ENCODE measurements around the gene ANKRD12. TPM values are rescaled to one million over a fixed set of nuclear protein-coding genes. Genes with fewer than 3 reads are reported as not detected.

ANKRD12 gene
- total and polyA plus RNA-seq, 2 donors (not counting 1 experiment from before 2014, with no cell fraction given): 13.0 to 53.3 TPM

GRCh38 chr18:9135912-9136314 is 668 bp upstream of the ANKRD12 start:
- no peaks in the 10 kb centered on the region for H3K9me3 ChIP-seq (ENCODE audit: control insufficient read depth, insufficient read depth, low read depth, low read length)
- H3K4me2 ChIP-seq (ENCODE audit: extremely low read depth, insufficient read depth, low read length): peak overlapping the region; percentile 95
- H3K27ac ChIP-seq (ENCODE audit: insufficient read depth, low read length): peak overlapping the region; percentile 99
- H3K4me3 ChIP-seq (replicated peaks in 1 of 4; ENCODE audit: control extremely low read depth in 1 of 4, insufficient read depth in 1 of 4, low read depth in 3 of 4, low read length in 4 of 4): peak overlapping the region; percentile 47 to 82 (median 72)
- peaks cover 36% of the 10 kb centered on the region for H3K79me2 ChIP-seq (ENCODE audit: control insufficient read depth, insufficient read depth, low read length)
- no peak for DNase-seq (ENCODE audit: low read depth in 2 of 2)
- H3K4me1 ChIP-seq (ENCODE audit: control insufficient read depth, extremely low read depth, insufficient read depth, low read length): peaks cover 7% of the 10 kb centered on the region
- H2AFZ ChIP-seq (ENCODE audit: low read length): peak overlapping the region; percentile 75
- peak overlapping the region; percentile 99 for H3K9ac ChIP-seq (ENCODE audit: insufficient read depth, low read length)
- no peaks in the 10 kb centered on the region for H4K20me1 ChIP-seq (ENCODE audit: control insufficient read depth, extremely low read depth, insufficient read depth, low read length)
- H3K27me3 ChIP-seq (ENCODE audit: control insufficient read depth, insufficient read depth, low read length): no peaks in the 10 kb centered on the region
- TF ChIP-seq EZH2 (IDR thresholded peaks at IDR 0.05; ENCODE audit: low read length, missing control alignments) (no peak), CTCF (conservative IDR thresholded peaks at IDR 0.05 in 1 of 2, IDR thresholded peaks at IDR 0.05 in 1 of 2; ENCODE audit: low read depth in 1 of 2, low read length in 2 of 2) (no peak)
- peaks cover 4% of the 10 kb centered on the region for H3K36me3 ChIP-seq (ENCODE audit: control insufficient read depth, insufficient read depth, low read length)

DNA sequence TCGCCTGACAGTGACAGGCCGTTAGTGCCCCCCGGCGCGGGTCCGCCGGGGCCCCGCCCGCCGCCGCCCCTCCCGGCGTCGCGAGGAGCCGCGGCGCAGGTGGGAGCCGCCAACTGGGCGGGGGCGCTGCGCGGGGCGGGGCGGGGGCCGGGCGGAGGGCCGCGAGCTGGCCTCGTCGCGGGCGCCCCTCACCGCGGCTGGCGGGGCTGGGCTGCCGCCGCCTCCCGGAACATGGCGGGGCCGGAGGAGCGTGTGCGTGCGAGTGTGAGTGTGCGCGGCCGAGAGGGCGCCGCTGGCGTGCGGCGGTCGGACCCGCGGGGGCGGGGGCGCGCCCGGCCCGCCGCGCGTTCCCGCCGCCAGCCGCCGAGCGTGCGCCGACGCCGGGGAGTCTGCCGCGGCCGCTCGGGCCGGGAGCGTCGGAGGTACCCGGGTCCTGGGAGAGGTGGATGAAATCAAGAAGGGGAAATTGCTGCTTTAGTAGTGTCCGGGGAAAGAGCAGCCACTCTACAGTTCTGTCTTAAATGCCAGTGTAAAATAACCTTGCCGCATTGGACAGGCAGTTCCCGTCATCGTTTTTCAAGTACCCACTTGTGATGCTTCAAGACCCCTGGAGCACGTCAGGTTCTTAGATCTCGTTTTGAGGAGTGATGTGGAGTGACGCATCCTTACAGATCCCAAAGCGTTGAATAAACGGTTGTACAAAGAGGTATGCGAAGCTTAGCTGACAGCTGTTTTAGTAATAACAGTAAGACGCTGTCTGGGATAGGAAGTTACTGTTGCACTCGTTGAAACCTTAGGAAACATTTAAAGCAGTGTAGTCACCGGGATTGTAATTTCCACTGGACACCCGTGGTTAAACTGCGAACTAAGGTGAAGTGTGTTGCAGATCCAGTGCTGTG is 836 bp downstream of the ANKRD12 start:
- no peaks in the 10 kb centered on the region for H4K20me1 ChIP-seq (ENCODE audit: control insufficient read depth, extremely low read depth, insufficient read depth, low read length)
- H3K36me3 ChIP-seq (ENCODE audit: control insufficient read depth, insufficient read depth, low read length): peaks cover 4% of the 10 kb centered on the region
- H3K27ac ChIP-seq (ENCODE audit: insufficient read depth, low read length): peak overlapping the region; percentile 99
- H3K79me2 ChIP-seq (ENCODE audit: control insufficient read depth, insufficient read depth, low read length): peaks cover 51% of the 10 kb centered on the region
- DNase-seq (ENCODE audit: low read depth in 2 of 2): peak; percentile 79 to 91
- H3K4me1 ChIP-seq (ENCODE audit: control insufficient read depth, extremely low read depth, insufficient read depth, low read length): peaks cover 7% of the 10 kb centered on the region
- H3K4me3 ChIP-seq (replicated peaks in 1 of 4; ENCODE audit: control extremely low read depth in 1 of 4, insufficient read depth in 1 of 4, low read depth in 3 of 4, low read length in 4 of 4): peak overlapping the region; percentile 89 to 100 (median 90)
- TF ChIP-seq CTCF (conservative IDR thresholded peaks at IDR 0.05 in 1 of 2, IDR thresholded peaks at IDR 0.05 in 1 of 2; ENCODE audit: low read depth in 1 of 2, low read length in 2 of 2): no peak
- TF ChIP-seq EZH2 (IDR thresholded peaks at IDR 0.05; ENCODE audit: low read length, missing control alignments): no peak
- H3K4me2 ChIP-seq (ENCODE audit: extremely low read depth, insufficient read depth, low read length): peak overlapping the region; percentile 94
- no peaks in the 10 kb centered on the region for H3K9me3 ChIP-seq (ENCODE audit: control insufficient read depth, insufficient read depth, low read depth, low read length)
- peak overlapping the region; percentile 5 for H2AFZ ChIP-seq (ENCODE audit: low read length)
- peak overlapping the region; percentile 99 for H3K9ac ChIP-seq (ENCODE audit: insufficient read depth, low read length)
- no peaks in the 10 kb centered on the region for H3K27me3 ChIP-seq (ENCODE audit: control insufficient read depth, insufficient read depth, low read length)

GRCh38 chr18:9139400-9140039 is 2.9 kb downstream of the ANKRD12 start:
- no peak overlapping the region for H3K9ac ChIP-seq (ENCODE audit: insufficient read depth, low read length)
- peak overlapping the region; percentile 89 to 100 (median 90) for H3K4me3 ChIP-seq (replicated peaks in 1 of 4; ENCODE audit: control extremely low read depth in 1 of 4, insufficient read depth in 1 of 4, low read depth in 3 of 4, low read length in 4 of 4)

More at GRCh38 chr18:9139400-9140039, 2.9 kb downstream of the ANKRD12 start:
- H3K4me2 ChIP-seq (ENCODE audit: extremely low read depth, insufficient read depth, low read length): peak overlapping the region; percentile 94
- H3K4me1 ChIP-seq (ENCODE audit: control insufficient read depth, extremely low read depth, insufficient read depth, low read length): peaks cover 7% of the 10 kb centered on the region
- H4K20me1 ChIP-seq (ENCODE audit: control insufficient read depth, extremely low read depth, insufficient read depth, low read length): no peaks in the 10 kb centered on the region
- H3K27me3 ChIP-seq (ENCODE audit: control insufficient read depth, insufficient read depth, low read length): no peaks in the 10 kb centered on the region
- no peaks in the 10 kb centered on the region for H3K9me3 ChIP-seq (ENCODE audit: control insufficient read depth, insufficient read depth, low read depth, low read length)
- DNase-seq (ENCODE audit: low read depth in 2 of 2): no peak
- H3K36me3 ChIP-seq (ENCODE audit: control insufficient read depth, insufficient read depth, low read length): peaks cover 3% of the 10 kb centered on the region
- TF ChIP-seq EZH2 (IDR thresholded peaks at IDR 0.05; ENCODE audit: low read length, missing control alignments): no peak
- no peak for TF ChIP-seq CTCF (conservative IDR thresholded peaks at IDR 0.05 in 1 of 2, IDR thresholded peaks at IDR 0.05 in 1 of 2; ENCODE audit: low read depth in 1 of 2, low read length in 2 of 2)
- peak overlapping the region; percentile 95 for H3K27ac ChIP-seq (ENCODE audit: insufficient read depth, low read length)
- H3K79me2 ChIP-seq (ENCODE audit: control insufficient read depth, insufficient read depth, low read length): peaks cover 71% of the 10 kb centered on the region
- H2AFZ ChIP-seq (ENCODE audit: low read length): no peak overlapping the region
